HG03558 (cell line): ENCODE data around the gene TFAP2C.
"Not testable (repeated sequence)": the region's sequence is repeated elsewhere in the genome, so short reads cannot be mapped to it uniquely, and the experiment has no call there.

Experiments
- ATAC-seq: cut with Tn5 transposase; IDR thresholded peaks from one replicate; pipeline ENCODE4 v1.9.1; 2021; ENCODE audit warnings: moderate number of reproducible peaks; ENCODE audit not compliant: unreplicated experiment; ENCODE audit errors: extremely low read depth

Gene TFAP2C

GRCh38 chr20:56636716-56637115, 7.6 kb downstream of the TFAP2C start:
- no peak for ATAC-seq

DNA sequence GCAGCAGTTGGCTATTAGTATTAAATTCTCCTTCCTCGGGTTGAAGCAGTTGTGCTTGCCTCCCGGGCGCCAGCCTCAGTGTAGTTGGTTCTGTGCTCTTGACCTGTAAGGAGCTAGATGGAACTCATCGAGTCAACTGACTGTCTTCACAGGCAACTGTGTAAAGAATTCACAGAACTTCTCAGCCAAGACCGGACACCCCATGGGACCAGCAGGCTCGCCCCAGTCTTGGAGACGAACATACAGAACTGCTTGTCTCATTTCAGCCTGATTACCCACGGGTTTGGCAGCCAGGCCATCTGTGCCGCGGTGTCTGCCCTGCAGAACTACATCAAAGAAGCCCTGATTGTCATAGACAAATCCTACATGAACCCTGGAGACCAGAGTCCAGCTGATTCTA, 8.5 kb downstream of the TFAP2C start:
- no peak for ATAC-seq

GRCh38 chr20:56646599-56646998, 17.5 kb downstream of the TFAP2C start:
- no peak for ATAC-seq

- ATAC-seq: no peak
Measured at GRCh38 chr20:56653211-56653610, 24.1 kb downstream of the TFAP2C start.

DNA sequence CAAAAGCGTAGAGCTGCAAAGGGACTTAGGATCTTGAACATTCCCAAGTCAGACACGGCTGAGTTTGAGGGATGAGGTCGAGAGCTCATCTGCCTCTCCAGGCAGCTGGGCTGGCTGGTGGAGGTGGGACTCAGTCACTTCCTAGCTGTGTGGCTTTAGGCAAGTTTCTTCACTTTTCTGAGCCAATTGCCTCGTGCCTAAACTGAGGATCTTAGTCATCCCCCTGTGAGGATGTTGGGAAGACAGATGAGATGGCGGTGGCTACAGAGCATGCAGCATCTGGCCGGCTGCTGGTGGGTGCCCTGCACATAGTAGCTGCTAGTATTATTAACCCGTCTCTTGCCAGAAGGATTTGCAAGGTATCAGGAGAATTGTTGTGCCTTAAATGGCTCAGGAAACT, 27.5 kb downstream of the TFAP2C start:
- no peak for ATAC-seq

- no peak for ATAC-seq
Measured at GRCh38 chr20:56657879-56658278, 28.8 kb downstream of the TFAP2C start.

DNA sequence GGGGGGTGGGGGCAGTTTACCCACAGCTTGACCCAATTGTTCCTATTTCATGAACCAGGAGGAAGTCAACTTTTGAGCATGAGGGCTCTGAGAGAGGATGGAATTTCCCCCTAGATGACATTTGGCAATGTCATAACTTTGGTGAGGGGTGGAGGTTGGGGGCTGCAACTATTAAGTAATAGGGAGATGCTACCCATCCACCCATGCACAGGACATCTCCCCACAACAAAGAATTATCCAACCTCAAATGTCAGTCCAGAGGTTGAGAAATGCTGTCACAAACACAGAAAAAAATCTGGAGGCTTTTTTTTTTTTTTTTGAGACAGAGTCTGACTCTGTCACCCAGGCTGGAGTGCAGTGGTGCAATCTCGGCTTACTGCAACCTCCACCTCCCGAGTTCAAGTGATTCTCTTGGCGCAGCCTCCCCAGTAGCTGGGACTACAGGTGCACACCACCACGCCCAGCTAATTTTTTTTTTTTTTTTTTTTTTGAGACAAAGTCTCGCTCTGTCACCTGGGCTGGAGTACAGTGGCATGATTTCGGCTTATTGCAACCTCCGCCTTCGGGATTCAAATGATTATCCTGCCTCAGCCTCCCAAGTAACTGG, 29.3 kb downstream of the TFAP2C start:
- not testable (repeated sequence) for ATAC-seq

DNA sequence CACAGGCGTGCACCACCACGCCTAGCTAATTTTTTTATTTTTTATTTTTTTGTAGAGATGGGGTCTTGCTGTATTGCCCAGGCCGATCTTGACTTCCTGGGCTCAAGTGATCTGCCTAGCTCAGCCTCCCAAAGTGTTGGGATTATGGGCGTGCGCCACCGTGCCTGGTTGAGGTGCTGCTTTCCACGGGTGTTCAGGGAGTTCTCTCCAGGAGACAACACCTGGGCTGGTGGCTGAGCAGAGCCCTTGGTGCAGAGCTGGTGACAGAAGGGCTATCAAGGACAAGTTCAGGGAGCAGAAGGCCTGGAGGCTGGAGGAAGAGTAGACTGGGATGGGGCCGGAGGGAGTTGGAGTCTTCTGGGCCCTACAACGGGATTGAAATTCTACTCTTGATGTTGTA, 34.6 kb downstream of the TFAP2C start:
- ATAC-seq: no peak

DNA sequence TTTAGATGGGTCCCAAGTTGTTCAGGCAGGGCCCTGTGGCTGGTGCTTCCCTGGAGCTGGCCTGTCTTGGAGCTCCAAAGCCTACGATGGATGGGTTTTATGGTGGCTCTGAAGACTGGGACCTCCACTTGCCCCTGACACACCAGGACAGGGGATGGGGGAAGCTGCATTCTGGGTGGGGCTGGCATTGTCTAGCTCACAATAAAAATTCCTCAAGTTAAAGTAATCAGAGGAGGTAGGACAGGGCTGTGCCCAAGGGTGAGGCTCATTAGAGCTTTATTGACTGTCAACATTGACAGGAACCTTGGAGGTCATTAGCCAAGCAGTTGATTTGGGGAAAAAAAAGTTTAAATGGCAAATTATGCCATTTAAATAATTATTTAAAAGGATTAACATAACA, 35.7 kb downstream of the TFAP2C start:
- ATAC-seq: no peak

- ATAC-seq: no peak
Measured at GRCh38 chr20:56665806-56666205, 36.7 kb downstream of the TFAP2C start.

GRCh38 chr20:56673450-56673849, 44.3 kb downstream of the TFAP2C start:
- ATAC-seq: no peak

DNA sequence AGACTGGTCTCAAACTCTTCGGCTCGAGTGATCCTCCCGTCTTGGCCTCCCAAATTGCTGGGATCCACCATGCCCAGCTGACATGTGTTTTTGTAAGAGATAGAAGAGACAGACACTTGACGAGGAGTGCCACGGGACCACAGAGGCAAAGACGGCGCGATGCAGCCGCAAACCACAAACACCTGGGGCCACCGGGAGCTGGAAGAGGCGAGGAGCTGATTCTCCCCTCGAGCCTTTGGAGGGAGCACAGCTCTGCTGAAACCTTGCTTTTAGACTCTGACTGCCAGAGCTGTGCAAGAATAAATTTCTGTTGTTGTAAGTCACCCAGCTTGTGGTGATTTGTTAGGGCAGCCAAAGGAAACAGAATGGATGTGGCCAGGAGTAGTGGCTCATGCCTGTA, 46.9 kb downstream of the TFAP2C start:
- ATAC-seq: no peak

DNA sequence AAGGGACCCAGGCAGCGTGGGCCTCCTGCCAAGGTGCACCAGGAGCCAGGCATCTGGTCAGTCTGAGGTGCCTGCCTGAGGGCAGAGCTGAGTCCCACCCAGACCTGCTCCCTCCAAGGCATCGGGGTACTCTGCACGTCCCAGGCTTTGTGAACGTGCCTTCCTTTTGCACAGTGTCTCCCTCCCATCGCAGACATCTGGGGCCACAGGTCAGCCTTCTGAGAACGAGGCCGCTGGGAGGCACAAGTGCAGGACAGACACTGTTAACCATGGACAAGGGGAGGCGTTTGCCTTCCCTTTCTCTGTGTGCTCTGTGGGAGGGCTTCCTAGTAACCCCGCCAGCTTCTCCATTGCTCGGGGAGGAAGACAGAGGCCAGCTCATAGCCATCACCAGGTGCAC, 47.6 kb downstream of the TFAP2C start:
- ATAC-seq: no peak

DNA sequence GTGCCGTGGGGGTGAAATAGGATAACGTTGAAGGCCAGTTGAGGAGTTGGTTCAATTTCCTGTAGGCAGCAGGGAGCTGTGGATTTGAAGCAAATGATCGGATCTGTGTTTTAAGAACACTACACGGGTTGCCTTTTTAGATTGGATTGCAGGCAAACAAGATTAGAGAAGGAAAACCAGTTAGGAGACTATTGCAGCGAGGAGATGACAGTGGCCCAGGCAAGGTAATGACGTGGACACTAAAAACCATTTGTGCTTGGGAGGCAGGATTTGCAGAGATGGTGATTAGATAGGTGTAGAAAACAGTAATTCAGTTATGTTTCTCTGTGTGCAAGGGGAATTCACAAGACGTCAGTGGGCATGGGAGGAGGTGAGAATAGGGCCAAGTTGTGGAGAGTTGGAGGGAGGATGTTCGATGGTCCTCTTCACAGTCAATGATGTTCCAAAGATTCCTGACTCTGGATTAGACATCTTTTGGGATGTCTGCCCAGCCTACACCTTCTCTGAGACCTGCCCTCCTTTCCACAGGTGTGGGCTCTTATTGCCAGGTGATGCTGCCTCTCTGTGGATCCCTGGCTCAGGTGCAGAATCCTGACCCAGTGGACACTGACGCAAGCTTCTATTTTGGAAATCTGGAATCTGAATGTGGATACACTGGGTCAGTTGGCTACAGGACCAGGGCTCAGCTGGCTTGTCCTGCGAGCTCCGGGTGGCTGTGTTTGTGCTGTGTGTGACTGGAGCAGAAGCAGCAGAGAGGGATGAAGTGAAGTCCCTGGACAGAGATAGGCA, 54.2 kb downstream of the TFAP2C start:
- no peak for ATAC-seq

DNA sequence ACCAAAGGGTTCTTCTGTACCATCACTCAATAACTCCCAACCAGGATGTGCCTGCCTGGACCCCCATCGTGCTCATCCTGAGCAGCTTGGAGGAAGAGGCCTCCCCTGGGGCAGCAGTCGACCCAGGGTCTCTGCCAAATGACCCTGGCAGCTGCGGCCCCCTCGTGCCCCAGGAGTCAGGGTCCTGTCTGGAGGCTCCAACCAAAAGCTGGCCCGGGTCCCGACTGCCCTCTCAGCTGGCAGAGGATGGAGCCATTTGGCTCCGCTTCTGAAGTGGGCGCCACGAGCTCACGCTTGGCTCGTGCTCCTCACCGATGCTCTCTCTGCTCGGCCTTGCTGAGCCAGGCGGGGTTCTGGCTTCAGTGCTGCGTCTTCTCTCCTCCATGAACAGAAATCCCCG, 56.8 kb downstream of the TFAP2C start:
- ATAC-seq: no peak

DNA sequence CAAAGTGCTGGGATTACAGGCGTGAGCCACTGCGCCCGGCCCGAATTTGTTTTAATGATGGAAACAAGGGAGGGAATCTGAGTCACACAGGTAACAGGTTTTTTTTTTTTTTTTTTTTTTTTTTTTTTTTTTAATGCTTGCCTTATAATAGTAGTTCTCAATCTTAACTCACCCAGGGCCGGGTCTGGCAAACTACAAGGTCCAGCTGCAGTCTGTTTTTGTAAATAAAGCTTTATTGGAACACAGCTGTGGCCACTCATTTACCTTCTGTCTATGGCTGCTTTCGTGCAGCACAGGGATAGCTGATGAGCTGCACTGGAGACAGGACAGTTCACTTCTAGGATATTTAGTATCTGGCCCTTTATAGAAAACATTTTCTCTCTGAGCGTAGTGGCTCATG, 58.0 kb downstream of the TFAP2C start:
- no peak for ATAC-seq

GRCh38 chr20:56688106-56688505, 59.0 kb downstream of the TFAP2C start:
- no peak for ATAC-seq
